Suppressor macrophage treated with lipopolysaccharide for 1 hour (primary cell): ENCODE results near the gene RNU4-1.

Source experiments
- DNase-seq, 3 donors: peaks; one replicate each; pipeline ENCODE4 v3.0.0-alpha.2; 2020 to 2022

RNU4-1 gene

GRCh38 chr12:120287491-120287890 is 5.5 kb downstream of the RNU4-1 start:
- no peak for DNase-seq

GRCh38 chr12:120286768-120287490 is 6.1 kb downstream of the RNU4-1 start:
- DNase-seq, result no peak

- DNase-seq, result no peak
Observed at GRCh38 chr12:120284381-120284780, 8.7 kb downstream of the RNU4-1 start.

GRCh38 chr12:120283318-120283717 is 9.7 kb downstream of the RNU4-1 start:
- no peak for DNase-seq

- DNase-seq, result no peak
Observed at GRCh38 chr12:120278137-120279069, 14.6 kb downstream of the RNU4-1 start.

- no peak for DNase-seq
Observed at GRCh38 chr12:120276734-120277133, 16.3 kb downstream of the RNU4-1 start.

GRCh38 chr12:120267736-120268135 is 25.3 kb downstream of the RNU4-1 start:
- DNase-seq, result no peak

- peak; percentile 73 to 80 (median 74) for DNase-seq
Observed at GRCh38 chr12:120266180-120266870, 26.7 kb downstream of the RNU4-1 start.

GRCh38 chr12:120265473-120266179 is 27.4 kb downstream of the RNU4-1 start, which contains the start of gene PXN:
Gene PXN, minus strand, starts transcription at chr12:120265730. Its CDS starts 101 bp downstream, at chr12:120265629.
- DNase-seq, result peak; percentile 85 to 96 (median 94)

- no peak for DNase-seq
Observed at GRCh38 chr12:120264904-120265472, 28.0 kb downstream of the RNU4-1 start.

- no peak for DNase-seq
Observed at GRCh38 chr12:120264086-120264903, 28.7 kb downstream of the RNU4-1 start.

- no peak for DNase-seq
Observed at GRCh38 chr12:120263748-120264085, 29.3 kb downstream of the RNU4-1 start.

- DNase-seq, result peak; percentile 50 to 62 (median 61)
Observed at GRCh38 chr12:120262852-120263747, 29.9 kb downstream of the RNU4-1 start.

GRCh38 chr12:120261951-120262851 is 30.8 kb downstream of the RNU4-1 start:
- DNase-seq, result no peak

- no peak for DNase-seq
Observed at GRCh38 chr12:120260607-120261006, 32.4 kb downstream of the RNU4-1 start.

- no peak for DNase-seq
Observed at GRCh38 chr12:120259418-120260202, 33.4 kb downstream of the RNU4-1 start.

GRCh38 chr12:120258323-120258896 is 34.6 kb downstream of the RNU4-1 start:
- no peak for DNase-seq
